HepG2 (cell line): ENCODE results near the gene LAMP1. TPM values are rescaled to one million over a fixed set of nuclear protein-coding genes. Genes with fewer than 3 reads are reported as not detected.

Experiments used
- ATAC-seq: fragments of 200-7000 bp; cut with Tn5 transposase; 3 replicates; pipeline ENCODE4 v1.9.1; 2020; ENCODE audit warnings: mild to moderate bottlenecking, moderate library complexity
- BruUV-seq: library from RNA; stranded (reverse); fragments of 400-500 nt; replicated peaks from 2 replicates; lab custom pipeline; 2021; lab: Mats Ljungman, UMichigan
- CTCF ChIA-PET: fragments of 300-600 bp; formaldehyde crosslinking; extraction: SDS; loops from one replicate; lab custom pipeline; 2021; ENCODE audit warnings: low total read pairs, inconsistent platforms, low intra/inter-chr PET ratio; lab: Yijun Ruan, JAX
- POLR2A ChIA-PET: fragments of 350-600 bp; sonication (Branson Sonifier 250); formaldehyde crosslinking; loops from one replicate; lab custom pipeline; 2020; ENCODE audit warnings: antibody characterized with exemption, inconsistent platforms; lab: Yijun Ruan, JAX
- DNase-seq: peaks from one replicate; pipeline ENCODE4 v3.0.0-alpha.2; 2015; ENCODE audit warnings: low spot score
- FAIRE-seq: peaks from 3 replicates; lab custom pipeline; 2011; peaks lifted over from hg19 to GRCh38; lab: Jason Lieb, UNC
- H2AFZ ChIP-seq: one replicate; pipeline ENCODE4 v1.6.1; 2011; ENCODE audit warnings: low read length, inconsistent platforms
- H3K27ac ChIP-seq: fragments of 300-600 bp; 3 replicates; pipeline ENCODE4 v1.8.0; 2011; ENCODE audit warnings: mixed run types, mild to moderate bottlenecking, mixed read lengths, low read length, inconsistent platforms; ENCODE audit not compliant: insufficient read depth; ENCODE audit errors: extremely low read length
- H3K27me3 ChIP-seq, 2 experiments: fragments of 200-600 bp in 1 of 2; 2 replicates in 1 of 2; 3 replicates in 1 of 2; pipeline versions ENCODE4 v1.6.0 to v1.8.0; 2011; ENCODE audit warnings: low read length in 2 of 2, mild to moderate bottlenecking in 2 of 2, moderate library complexity in 2 of 2, inconsistent platforms in 1 of 2; ENCODE audit not compliant: insufficient read depth in 2 of 2, control insufficient read depth in 1 of 2
- H3K36me3 ChIP-seq, 2 experiments: fragments of 200-600 bp in 1 of 2; replicated peaks in 1 of 2; 2 replicates in 1 of 2; 3 replicates in 1 of 2; pipeline versions ENCODE4 v1.5.1 to v1.8.0; 2011; ENCODE audit warnings: low read length in 2 of 2, inconsistent platforms in 1 of 2; ENCODE audit not compliant: insufficient read depth in 2 of 2, control insufficient read depth in 1 of 2
- H3K4me1 ChIP-seq: 2 replicates; pipeline ENCODE4 v1.5.1; 2012; ENCODE audit warnings: low read length, inconsistent platforms; ENCODE audit not compliant: insufficient read depth
- H3K4me2 ChIP-seq: 2 replicates; pipeline ENCODE4 v1.6.0; 2011; ENCODE audit warnings: low read depth, low read length, inconsistent platforms
- H3K4me3 ChIP-seq, 3 experiments: fragments of 200-600 bp in 1 of 3; sonication (generic), shearing (Covaris generic) in 1 of 3; replicated peaks in 1 of 3; 2 replicates each; pipeline ENCODE4 v1.5.1; 2011 to 2016; ENCODE audit warnings: low read length in 3 of 3, inconsistent platforms in 2 of 3, low read depth in 2 of 3, mild to moderate bottlenecking in 2 of 3, control low read depth in 1 of 3, mixed read lengths in 1 of 3; ENCODE audit not compliant: insufficient read depth in 1 of 3
- H3K79me2 ChIP-seq: one replicate; pipeline ENCODE4 v1.6.1; 2011; ENCODE audit warnings: low read length, inconsistent platforms; ENCODE audit not compliant: insufficient read depth
- H3K9ac ChIP-seq: 2 replicates; pipeline ENCODE4 v1.6.0; 2011; ENCODE audit warnings: mild to moderate bottlenecking, low read depth, low read length, inconsistent platforms; ENCODE audit not compliant: insufficient read depth
- H3K9me3 ChIP-seq: 2 replicates; pipeline ENCODE4 v1.5.1; 2012; ENCODE audit warnings: mild to moderate bottlenecking, low read length
- H4K20me1 ChIP-seq: 2 replicates; pipeline ENCODE4 v1.6.0; 2011; ENCODE audit warnings: inconsistent platforms, mild to moderate bottlenecking, low read length, moderate library complexity; ENCODE audit not compliant: insufficient read depth
- ASH2L ChIP-seq: fragments of 300-600, 200-600 bp; sonication (generic); IDR thresholded peaks from 2 replicates; pipeline ENCODE4 v1.7.0; 2017; ENCODE audit warnings: low read depth, mild to moderate bottlenecking, moderate library complexity, mixed read lengths, low read length; ENCODE audit not compliant: insufficient read length
- CEBPB ChIP-seq: IDR thresholded peaks from 2 replicates; pipeline ENCODE4 v1.6.1; 2011; ENCODE audit warnings: low read depth, low read length, improper control_type of control experiment, borderline replicate concordance
- DR1 ChIP-seq: sonication (generic); formaldehyde crosslinking; IDR thresholded peaks from 2 replicates; pipeline ENCODE4 v1.8.0; 2021; ENCODE audit warnings: mild to moderate bottlenecking, missing genetic modification reagents, inconsistent platforms
- KAT2B ChIP-seq: fragments of 150-350 bp; IDR thresholded peaks from 2 replicates; pipeline ENCODE4 v1.6.1; 2014; ENCODE audit warnings: low read depth, low read length, borderline replicate concordance
- KAT7 ChIP-seq: IDR thresholded peaks from 2 replicates; pipeline ENCODE4 v1.6.1; 2018; ENCODE audit warnings: borderline replicate concordance, missing compliant biosample characterization
- KDM5A ChIP-seq: fragments of 200-600 bp; sonication (generic); IDR thresholded peaks from 2 replicates; pipeline ENCODE4 v1.7.0; 2018; ENCODE audit warnings: antibody characterized with exemption, mild to moderate bottlenecking, low read length, borderline replicate concordance
- MAFK ChIP-seq, 2 experiments: IDR thresholded peaks in 1 of 2; conservative IDR thresholded peaks in 1 of 2; 2 replicates each; pipeline ENCODE4 v1.6.1; 2011; ENCODE audit warnings: improper control_type of control experiment in 2 of 2, low read length in 2 of 2
- SAP130 ChIP-seq: IDR thresholded peaks from 2 replicates; pipeline ENCODE4 v1.6.1; 2016; ENCODE audit warnings: low read depth
- ZNF12 ChIP-seq: sonication (generic); formaldehyde crosslinking; IDR thresholded peaks from 2 replicates; pipeline ENCODE4 v1.5.0; 2020; ENCODE audit warnings: missing genetic modification reagents
- ZNF331 ChIP-seq: sonication (generic); formaldehyde crosslinking; IDR thresholded peaks from 2 replicates; pipeline ENCODE4 v1.4.0; 2020; ENCODE audit warnings: missing genetic modification reagents
- WGBS: methylation state at CpG from one replicate; pipeline ENCODE4 v1.1.6; 2017; ENCODE audit warnings: low lambda C conversion rate; 5-methylcytosine and 5-hydroxymethylcytosine counted together
- in situ Hi-C: cut with HindIII; loops from 2 replicates; pipeline ENCODE4 v1.10.0; 2017; ENCODE audit warnings: low pct_unique_long_range_greater_than_20kb; ENCODE audit not compliant: extremely low pct_ligation_motif_present
- intact Hi-C: fragments of 100-400 bp; cut with micrococcal nuclease; formaldehyde crosslinking; loops from one replicate; pipeline ENCODE4 v1.10.0; 2022; ENCODE audit not compliant: unreplicated experiment
- polyA plus RNA-seq, 8 experiments: library from polyadenylated mRNA; depleted of rRNA in 3 of 8; stranded (reverse) in 7 of 8; unstranded in 1 of 8; fragments of >200 nt; fragmentation: Illumina TruSeq in 4 of 8; extraction: Trizol in 4 of 8; gene quantifications; 2 replicates each; pipeline versions ENCODE4 v1.2.1 to v1.2.3, GENCODE V29; 2011 to 2016; ENCODE audit warnings: low read depth in 4 of 8, missing spikeins in 1 of 8, mixed read lengths in 1 of 8; ENCODE audit not compliant: insufficient read depth in 1 of 8
- total RNA-seq, 5 experiments: library from RNA; depleted of rRNA; stranded (reverse); fragments of >200 nt; fragmentation: Illumina TruSeq; extraction: Trizol; gene quantifications; 2 replicates each; pipeline ENCODE4 v1.2.3, GENCODE V29; 2016; ENCODE audit warnings: low read depth in 1 of 5
- TF ChIP-seq, protein P1 (sequence below): sonication (generic); formaldehyde crosslinking; IDR thresholded peaks from 2 replicates; pipeline ENCODE4 v1.5.0; 2020; ENCODE audit warnings: mild to moderate bottlenecking, missing genetic modification reagents, moderate library complexity
- TF ChIP-seq, protein P2 (sequence below): sonication (generic); formaldehyde crosslinking; IDR thresholded peaks from 2 replicates; pipeline ENCODE4 v1.5.0; 2020; ENCODE audit warnings: missing genetic modification reagents, mild to moderate bottlenecking, borderline replicate concordance

Gene LAMP1
- total and polyA plus RNA-seq, 2 of the 13 experiments (the other 11 are each of a cell fraction or from before 2014, with no cell fraction given), result 103 to 112 TPM

DNA sequence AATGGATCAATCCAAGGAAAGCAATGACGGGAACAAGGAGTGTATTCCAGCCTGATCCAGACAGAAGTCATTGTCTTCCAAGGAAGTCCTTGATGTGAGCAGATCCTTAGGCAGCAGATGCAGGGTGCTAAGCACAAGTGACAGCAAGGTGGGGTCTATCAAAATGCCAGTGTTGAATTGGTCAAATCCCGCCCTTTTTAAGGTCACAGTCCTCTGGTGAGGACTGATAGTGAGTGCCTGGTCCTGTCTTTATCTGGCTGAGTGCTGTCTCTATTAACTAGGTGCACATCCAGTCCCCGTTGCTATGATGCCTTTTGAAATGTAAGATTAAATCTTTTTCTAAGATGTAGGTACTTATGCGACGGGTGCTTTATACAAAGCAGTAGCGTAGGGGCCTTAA is 1.3 kb upstream of the LAMP1 start (continued):
- no peak for TF ChIP-seq ZNF12 (CRISPR knock-in tag)
- no peak for TF ChIP-seq CEBPB
- TF ChIP-seq MAFK (conservative IDR thresholded peaks at IDR 0.05 in 1 of 2, IDR thresholded peaks at IDR 0.05 in 1 of 2; ENCODE audit: low read length in 2 of 2), result no peak
- no peak for TF ChIP-seq ZNF331 (CRISPR knock-in tag)
- TF ChIP-seq KAT7, result no peak
- no peak for TF ChIP-seq DR1 (CRISPR knock-in tag)
- TF ChIP-seq, all 625 proteins: peak for 0

DNA sequence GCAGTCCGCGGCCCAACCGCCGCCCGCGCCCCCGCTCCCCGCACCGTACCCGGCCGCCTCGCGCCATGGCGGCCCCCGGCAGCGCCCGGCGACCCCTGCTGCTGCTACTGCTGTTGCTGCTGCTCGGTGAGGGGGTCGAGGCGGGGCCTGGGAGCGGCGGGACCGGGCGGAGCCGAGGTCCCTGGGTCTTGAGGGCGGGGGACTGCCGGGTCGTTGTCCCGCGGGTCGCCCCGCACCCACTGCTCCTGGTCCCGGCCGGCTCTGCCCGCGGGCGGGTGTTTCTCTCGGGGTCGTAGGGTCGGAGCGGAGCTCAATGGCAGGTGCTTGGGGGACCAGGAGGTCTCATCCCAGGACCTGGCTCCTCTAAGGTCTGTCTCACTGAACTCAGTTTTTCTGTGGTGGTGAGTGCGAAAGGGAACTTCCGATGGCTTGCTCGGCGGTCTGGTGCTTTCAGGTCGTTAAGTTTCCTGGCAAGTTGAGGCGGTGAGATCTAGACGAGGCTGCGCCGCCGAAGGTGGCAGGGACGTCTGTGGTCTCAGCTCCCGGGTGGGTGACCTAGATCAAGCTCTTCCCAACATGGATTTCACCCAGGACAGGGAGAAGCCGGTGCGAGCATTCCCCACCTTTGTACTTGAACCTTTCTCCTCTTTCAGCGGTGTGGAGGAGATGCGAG is 467 bp downstream of the LAMP1 start:
- WGBS, result 0% methylated on average over 14 of the region's 58 CpGs
- intact Hi-C loops (loop anchor here (5.0 kb wide), 1 partner anchor 65 kb away; the partner anchor contains the start of gene GRTP1), in situ Hi-C loops (no loop called here)
- H3K4me1 ChIP-seq, result peaks cover 40% of the 10 kb centered on the region
- peak; percentile 3; the same call in 1 of the 3 replicates for ATAC-seq
- BruUV-seq, result no TSS peak
- H4K20me1 ChIP-seq, result no peaks in the 10 kb centered on the region
- POLR2A ChIA-PET, result interaction anchor here (1.7 kb wide), 1 partner anchor 66 kb away, joined by 5 read pairs; the partner anchor contains the start of gene GRTP1
- peaks cover 44% of the 10 kb centered on the region for H3K79me2 ChIP-seq
- CTCF ChIA-PET, result no interaction called here
- peak overlapping the region; percentile 78 for H3K4me2 ChIP-seq
- H3K36me3 ChIP-seq, result peaks cover under 1% of the 10 kb centered on the region in 2 experiments; a peak in 1 of 5 replicates
- no peak for DNase-seq
- no peaks in the 10 kb centered on the region; a peak in 1 of 5 replicates for H3K27me3 ChIP-seq
- H3K9me3 ChIP-seq, result no peaks in the 10 kb centered on the region
- peak overlapping the region; percentile 90 for H3K9ac ChIP-seq
- FAIRE-seq, result no peak
- peak overlapping the region; percentile 82 to 90 (median 89) for H3K4me3 ChIP-seq
- TF ChIP-seq KAT2B (no peak), KDM5A (peak; percentile 71; the same call in 1 of the 2 replicates), SAP130 (0 out of 2 replicates have a peak, but pooled peaks have one; percentile 2), ASH2L (peak; percentile 29)
- TF ChIP-seq, protein P1, sequence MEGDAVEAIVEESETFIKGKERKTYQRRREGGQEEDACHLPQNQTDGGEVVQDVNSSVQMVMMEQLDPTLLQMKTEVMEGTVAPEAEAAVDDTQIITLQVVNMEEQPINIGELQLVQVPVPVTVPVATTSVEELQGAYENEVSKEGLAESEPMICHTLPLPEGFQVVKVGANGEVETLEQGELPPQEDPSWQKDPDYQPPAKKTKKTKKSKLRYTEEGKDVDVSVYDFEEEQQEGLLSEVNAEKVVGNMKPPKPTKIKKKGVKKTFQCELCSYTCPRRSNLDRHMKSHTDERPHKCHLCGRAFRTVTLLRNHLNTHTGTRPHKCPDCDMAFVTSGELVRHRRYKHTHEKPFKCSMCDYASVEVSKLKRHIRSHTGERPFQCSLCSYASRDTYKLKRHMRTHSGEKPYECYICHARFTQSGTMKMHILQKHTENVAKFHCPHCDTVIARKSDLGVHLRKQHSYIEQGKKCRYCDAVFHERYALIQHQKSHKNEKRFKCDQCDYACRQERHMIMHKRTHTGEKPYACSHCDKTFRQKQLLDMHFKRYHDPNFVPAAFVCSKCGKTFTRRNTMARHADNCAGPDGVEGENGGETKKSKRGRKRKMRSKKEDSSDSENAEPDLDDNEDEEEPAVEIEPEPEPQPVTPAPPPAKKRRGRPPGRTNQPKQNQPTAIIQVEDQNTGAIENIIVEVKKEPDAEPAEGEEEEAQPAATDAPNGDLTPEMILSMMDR, result no peak
- TF ChIP-seq, protein P2, sequence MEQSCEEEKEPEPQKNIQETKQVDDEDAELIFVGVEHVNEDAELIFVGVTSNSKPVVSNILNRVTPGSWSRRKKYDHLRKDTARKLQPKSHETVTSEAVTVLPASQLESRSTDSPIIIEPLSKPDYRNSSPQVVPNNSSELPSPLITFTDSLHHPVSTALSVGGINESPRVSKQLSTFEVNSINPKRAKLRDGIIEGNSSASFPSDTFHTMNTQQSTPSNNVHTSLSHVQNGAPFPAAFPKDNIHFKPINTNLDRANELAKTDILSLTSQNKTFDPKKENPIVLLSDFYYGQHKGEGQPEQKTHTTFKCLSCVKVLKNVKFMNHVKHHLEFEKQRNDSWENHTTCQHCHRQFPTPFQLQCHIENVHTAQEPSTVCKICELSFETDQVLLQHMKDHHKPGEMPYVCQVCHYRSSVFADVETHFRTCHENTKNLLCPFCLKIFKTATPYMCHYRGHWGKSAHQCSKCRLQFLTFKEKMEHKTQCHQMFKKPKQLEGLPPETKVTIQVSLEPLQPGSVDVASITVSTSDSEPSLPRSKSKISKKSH, result 0 out of 2 replicates have a peak, but pooled peaks have one; percentile 7
- TF ChIP-seq, all 625 proteins: peak for 4
- Histone ChIP-seq H2AFZ (no peak overlapping the region), H3K27ac (peak overlapping the region; percentile 57)
